IMR-90 (cell line): Measurements from ENCODE around the gene M6PR. TPM values are rescaled to one million over a fixed set of nuclear protein-coding genes. Genes with fewer than 3 reads are reported as not detected.

Experiments used
- ATAC-seq: fragments of 200-7000 bp; cut with Tn5 transposase; 2 replicates; pipeline ENCODE4 v1.9.1; 2020; ENCODE audit warnings: low read depth, mild to moderate bottlenecking, moderate library complexity
- BruUV-seq: library from RNA; stranded (reverse); fragments of 400-500 nt; replicated peaks from 2 replicates; lab custom pipeline; 2021; lab: Mats Ljungman, UMichigan
- CTCF ChIA-PET: fragments of 300-600 bp; formaldehyde crosslinking; extraction: SDS; loops from one replicate; lab custom pipeline; 2021; ENCODE audit warnings: antibody characterized with exemption; lab: Yijun Ruan, JAX
- POLR2A ChIA-PET: fragments of 300-600 bp; sonication (Branson Sonifier 250); formaldehyde crosslinking; loops from one replicate; lab custom pipeline; 2022; ENCODE audit warnings: antibody characterized with exemption; ENCODE audit not compliant: unreplicated experiment; lab: Charles Lee
- DNase-seq: peaks from one replicate; pipeline ENCODE4 v3.0.0; 2013
- H2AFZ ChIP-seq: replicated peaks from 2 replicates; pipeline ENCODE3; 2013; ENCODE audit warnings: low read length, mild to moderate bottlenecking; ENCODE audit not compliant: poor library complexity
- H2AK5ac ChIP-seq: 2 replicates; pipeline ENCODE4 v1.6.1; 2013; ENCODE audit warnings: low read depth, low read length, inconsistent platforms
- H2AK9ac ChIP-seq: replicated peaks from 2 replicates; pipeline ENCODE3; 2013; ENCODE audit warnings: mild to moderate bottlenecking, low read depth, low read length, moderate library complexity; ENCODE audit not compliant: poor library complexity
- H2BK120ac ChIP-seq: 2 replicates; pipeline ENCODE4 v1.6.1; 2013; ENCODE audit warnings: low read depth, low read length, inconsistent platforms
- H2BK15ac ChIP-seq: 3 replicates; pipeline ENCODE4 v1.6.1; 2013; ENCODE audit warnings: low read depth, low read length, inconsistent platforms
- H2BK20ac ChIP-seq: 2 replicates; pipeline ENCODE4 v1.6.1; 2013; ENCODE audit warnings: low read depth, mild to moderate bottlenecking, inconsistent platforms, low read length, moderate library complexity
- H2BK5ac ChIP-seq: 2 replicates; pipeline ENCODE4 v1.6.1; 2013; ENCODE audit warnings: mild to moderate bottlenecking, low read depth, low read length, inconsistent platforms; ENCODE audit not compliant: poor library complexity, severe bottlenecking
- H3K14ac ChIP-seq: replicated peaks from 2 replicates; pipeline ENCODE4 v1.6.1; 2013; ENCODE audit warnings: low read depth, low read length, inconsistent platforms
- H3K18ac ChIP-seq: 2 replicates; pipeline ENCODE4 v1.6.1; 2013; ENCODE audit warnings: low read depth, low read length, control low read depth
- H3K23ac ChIP-seq: 2 replicates; pipeline ENCODE4 v1.6.1; 2013; ENCODE audit warnings: low read depth, low read length, inconsistent platforms
- H3K27ac ChIP-seq: 2 replicates; pipeline ENCODE4 v1.5.1; 2013; ENCODE audit warnings: mild to moderate bottlenecking, control low read depth, low read length; ENCODE audit not compliant: insufficient read depth
- H3K27me3 ChIP-seq: 2 replicates; pipeline ENCODE4 v1.6.1; 2013; ENCODE audit warnings: low read length; ENCODE audit not compliant: control insufficient read depth, insufficient read depth
- H3K36me3 ChIP-seq: 2 replicates; pipeline ENCODE4 v1.6.1; 2013; ENCODE audit warnings: low read length, mixed read lengths; ENCODE audit not compliant: control insufficient read depth, insufficient read depth
- H3K4ac ChIP-seq: 2 replicates; pipeline ENCODE4 v1.6.1; 2013; ENCODE audit warnings: low read depth, low read length, inconsistent platforms
- H3K4me1 ChIP-seq: 2 replicates; pipeline ENCODE4 v1.6.1; 2013; ENCODE audit warnings: low read length, mixed read lengths; ENCODE audit not compliant: control insufficient read depth, insufficient read depth
- H3K4me2 ChIP-seq: 2 replicates; pipeline ENCODE4 v1.6.1; 2013; ENCODE audit warnings: low read depth, mild to moderate bottlenecking, control low read depth, low read length, moderate library complexity
- H3K4me3 ChIP-seq: 2 replicates; pipeline ENCODE4 v1.5.1; 2013; ENCODE audit warnings: low read depth, mild to moderate bottlenecking, control low read depth, low read length, moderate library complexity; ENCODE audit not compliant: insufficient read depth
- H3K56ac ChIP-seq: 2 replicates; pipeline ENCODE4 v1.6.1; 2013; ENCODE audit warnings: low read length, inconsistent platforms; ENCODE audit not compliant: insufficient read depth; ENCODE audit errors: extremely low read depth
- H3K79me1 ChIP-seq, 2 experiments: 2 replicates each; pipeline ENCODE4 v1.6.1; 2013; ENCODE audit warnings: low read length in 2 of 2, inconsistent platforms in 1 of 2, low read depth in 1 of 2
- H3K9ac ChIP-seq: 2 replicates; pipeline ENCODE4 v1.6.1; 2013; ENCODE audit warnings: low read depth, low read length, control low read depth
- H3K9me1 ChIP-seq: 2 replicates; pipeline ENCODE4 v1.6.1; 2013; ENCODE audit warnings: low read length, inconsistent platforms; ENCODE audit not compliant: insufficient read depth
- H3K9me3 ChIP-seq: 2 replicates; pipeline ENCODE4 v1.6.1; 2013; ENCODE audit warnings: low read length; ENCODE audit not compliant: control insufficient read depth, insufficient read depth
- H4K20me1 ChIP-seq: 2 replicates; pipeline ENCODE4 v1.6.1; 2013; ENCODE audit warnings: low read length, inconsistent platforms; ENCODE audit not compliant: insufficient read depth
- H4K5ac ChIP-seq: 2 replicates; pipeline ENCODE4 v1.6.1; 2013; ENCODE audit warnings: mild to moderate bottlenecking, low read depth, low read length, control low read depth
- H4K8ac ChIP-seq, 2 experiments: 2 replicates each; pipeline ENCODE4 v1.6.1; 2013; ENCODE audit warnings: low read depth in 2 of 2, low read length in 2 of 2, control low read depth in 1 of 2, inconsistent platforms in 1 of 2
- H4K91ac ChIP-seq: 2 replicates; pipeline ENCODE4 v1.6.1; 2013; ENCODE audit warnings: low read depth, low read length, inconsistent platforms; ENCODE audit not compliant: insufficient read depth
- BHLHE40 ChIP-seq: fragments of 150-350 bp; IDR thresholded peaks from 2 replicates; pipeline ENCODE4 v1.6.1; 2016; ENCODE audit warnings: mild to moderate bottlenecking, low read depth, low read length
- CEBPB ChIP-seq: IDR thresholded peaks from 2 replicates; pipeline ENCODE4 v1.6.1; 2012; ENCODE audit warnings: low read depth, low read length, improper control_type of control experiment
- CHD1 ChIP-seq: IDR thresholded peaks from 2 replicates; pipeline ENCODE4 v1.6.1; 2012; ENCODE audit warnings: low read depth, low read length, improper control_type of control experiment
- CTCF ChIP-seq: conservative IDR thresholded peaks from 2 replicates; pipeline ENCODE4 v1.5.1; 2012; ENCODE audit warnings: mild to moderate bottlenecking, low read depth, low read length, improper control_type of control experiment
- ELK1 ChIP-seq: fragments of 150-350 bp; IDR thresholded peaks from 2 replicates; pipeline ENCODE4 v1.6.1; 2016; ENCODE audit warnings: low read depth, mild to moderate bottlenecking, low read length, moderate library complexity, borderline replicate concordance
- FOS ChIP-seq: fragments of 150-350 bp; IDR thresholded peaks from 2 replicates; pipeline ENCODE4 v1.6.1; 2016; ENCODE audit warnings: low read depth, low read length
- MAFK ChIP-seq: IDR thresholded peaks from 2 replicates; pipeline ENCODE4 v1.6.1; 2012; ENCODE audit warnings: low read depth, low read length, improper control_type of control experiment
- MAZ ChIP-seq: IDR thresholded peaks from 2 replicates; pipeline ENCODE4 v1.6.1; 2012; ENCODE audit warnings: low read depth, mild to moderate bottlenecking, low read length, improper control_type of control experiment, moderate library complexity, borderline replicate concordance
- MXI1 ChIP-seq: IDR thresholded peaks from 2 replicates; pipeline ENCODE4 v1.6.1; 2012; ENCODE audit warnings: low read depth, mild to moderate bottlenecking, low read length, moderate library complexity, borderline replicate concordance
- NFE2L2 ChIP-seq: fragments of 150-350 bp; IDR thresholded peaks from 2 replicates; pipeline ENCODE4 v1.6.1; 2016; ENCODE audit warnings: low read depth, mild to moderate bottlenecking, low read length
- POLR2A ChIP-seq: IDR thresholded peaks from 2 replicates; pipeline ENCODE4 v1.6.1; 2012; ENCODE audit warnings: mild to moderate bottlenecking, low read depth, low read length
- RAD21 ChIP-seq: IDR thresholded peaks from 2 replicates; pipeline ENCODE4 v1.6.1; 2012; ENCODE audit warnings: low read length, improper control_type of control experiment
- RCOR1 ChIP-seq: IDR thresholded peaks from 2 replicates; pipeline ENCODE4 v1.6.1; 2012; ENCODE audit warnings: mild to moderate bottlenecking, low read length, improper control_type of control experiment; ENCODE audit not compliant: insufficient replicate concordance
- RFX5 ChIP-seq: IDR thresholded peaks from 2 replicates; pipeline ENCODE4 v1.8.0; 2012; ENCODE audit warnings: low read depth, mild to moderate bottlenecking, low read length, moderate library complexity
- SMC3 ChIP-seq: fragments of 150-350 bp; IDR thresholded peaks from 2 replicates; pipeline ENCODE4 v1.6.1; 2016; ENCODE audit warnings: low read depth, mild to moderate bottlenecking, antibody characterized with exemption, low read length, moderate library complexity
- WGBS, 2 experiments: methylation state at CpG; one replicate each; pipeline versions ENCODE4 v1.1.5 to v1.1.7; 2013; ENCODE audit warnings: missing lambda C conversion rate in 2 of 2; ENCODE audit not compliant: insufficient read length in 1 of 2; ENCODE audit errors: extremely low coverage in 2 of 2; 5-methylcytosine and 5-hydroxymethylcytosine counted together
- dilution Hi-C: fragments of 300-500 bp; cut with HindIII; formaldehyde crosslinking; loops from one replicate; pipeline ENCODE4 v1.14.3; 2018; ENCODE audit warnings: low sequenced_read_pairs; ENCODE audit not compliant: unreplicated experiment
- in situ Hi-C: fragments of 300-500 bp; cut with MboI; formaldehyde crosslinking; loops from 3 replicates; pipeline ENCODE4 v1.14.3; 2019; ENCODE audit warnings: low sequenced_read_pairs, inconsistent platforms, mixed read lengths
- intact Hi-C: fragments of 100-400 bp; cut with micrococcal nuclease; formaldehyde crosslinking; loops from 2 replicates; pipeline ENCODE4 v1.10.0; 2022
- polyA plus RNA-seq, 3 experiments: library from polyadenylated mRNA; depleted of rRNA; stranded (reverse); fragments of >200 nt; gene quantifications; 2 replicates each; pipeline ENCODE4 v1.2.3, GENCODE V29; 2012; ENCODE audit warnings: low replicate concordance in 1 of 3
- total RNA-seq: library from RNA; depleted of rRNA; stranded (reverse); fragments of >200 nt; gene quantifications from 2 replicates; pipeline ENCODE4 v1.2.3, GENCODE V29; 2012

The M6PR gene
- total and polyA plus RNA-seq, 2 of the 4 experiments (the other 2 are of a cell fraction), result 86.6 to 140 TPM

GRCh38 chr12:8906266-8907180, 42.9 kb downstream of the M6PR start:
- 70% methylated on average over 2 of the region's 16 CpGs; no CpG with 5 or more reads in 1 of the 2 experiments for whole genome bisulfite sequencing, 2 experiments
- Histone ChIP-seq H3K56ac (no peak overlapping the region), H4K91ac (no peak overlapping the region), H4K20me1 (no peaks in the 10 kb centered on the region), H2AFZ (no peak overlapping the region), H3K36me3 (no peaks in the 10 kb centered on the region), H2AK9ac (no peak overlapping the region), H3K27me3 (peaks cover 2% of the 10 kb centered on the region), H3K4ac (no peak overlapping the region), H3K27ac (no peak overlapping the region), H3K23ac (no peak overlapping the region), H2BK20ac (no peak overlapping the region), H2BK15ac (no peak overlapping the region), H3K9ac (no peak overlapping the region), H2BK5ac (no peak overlapping the region), H3K18ac (no peak overlapping the region), H2AK5ac (no peak overlapping the region), H4K5ac (no peak overlapping the region), H2BK120ac (no peak overlapping the region), H4K8ac (no peak overlapping the region), H3K79me1 (no peaks in the 10 kb centered on the region), H3K4me3 (no peak overlapping the region), H3K9me3 (no peaks in the 10 kb centered on the region), H3K14ac (no peak overlapping the region), H3K4me1 (no peaks in the 10 kb centered on the region), H3K9me1 (no peaks in the 10 kb centered on the region), H3K4me2 (no peak overlapping the region)
- POLR2A ChIA-PET, result no interaction called here
- dilution Hi-C loops (no loop called here), in situ Hi-C loops (no loop called here), intact Hi-C loops (loop anchor here (10.0 kb wide), 1 partner anchor 82 kb away; the partner anchor contains the start of gene A2ML1)
- CTCF ChIA-PET, result no interaction called here
- ATAC-seq (no peak), DNase-seq (no peak)
- BruUV-seq, result no TSS peak
- no peak for TF ChIP-seq CTCF
- TF ChIP-seq ELK1, result no peak
- no peak for TF ChIP-seq MAFK
- TF ChIP-seq CEBPB, result no peak
- TF ChIP-seq CHD1, result no peak
- TF ChIP-seq RFX5, result no peak
- TF ChIP-seq BHLHE40, result no peak
- no peak for TF ChIP-seq RAD21
- no peak for TF ChIP-seq POLR2A
- TF ChIP-seq SMC3, result no peak
- TF ChIP-seq NFE2L2, result no peak
- no peak for TF ChIP-seq RCOR1
- TF ChIP-seq FOS, result no peak
- no peak for TF ChIP-seq MXI1
- TF ChIP-seq MAZ, result no peak
